ENCODE results near the gene ZBTB25. TPM values are rescaled to one million over a fixed set of nuclear protein-coding genes. Genes with fewer than 3 reads are reported as not detected.

The ZBTB25 gene
- total and polyA plus RNA-seq, 7 donors = 2.7 to 12.7 (median 10.8) TPM

- intact Hi-C loops (cut with DNase I) = no loop called here
- H3K27me3 ChIP-seq (ENCODE audit: insufficient read depth in 3 of 3, low read length in 2 of 3) = no peaks in the 10 kb centered on the region
- DNase-seq = no peak
- TF ChIP-seq, protein P1, sequence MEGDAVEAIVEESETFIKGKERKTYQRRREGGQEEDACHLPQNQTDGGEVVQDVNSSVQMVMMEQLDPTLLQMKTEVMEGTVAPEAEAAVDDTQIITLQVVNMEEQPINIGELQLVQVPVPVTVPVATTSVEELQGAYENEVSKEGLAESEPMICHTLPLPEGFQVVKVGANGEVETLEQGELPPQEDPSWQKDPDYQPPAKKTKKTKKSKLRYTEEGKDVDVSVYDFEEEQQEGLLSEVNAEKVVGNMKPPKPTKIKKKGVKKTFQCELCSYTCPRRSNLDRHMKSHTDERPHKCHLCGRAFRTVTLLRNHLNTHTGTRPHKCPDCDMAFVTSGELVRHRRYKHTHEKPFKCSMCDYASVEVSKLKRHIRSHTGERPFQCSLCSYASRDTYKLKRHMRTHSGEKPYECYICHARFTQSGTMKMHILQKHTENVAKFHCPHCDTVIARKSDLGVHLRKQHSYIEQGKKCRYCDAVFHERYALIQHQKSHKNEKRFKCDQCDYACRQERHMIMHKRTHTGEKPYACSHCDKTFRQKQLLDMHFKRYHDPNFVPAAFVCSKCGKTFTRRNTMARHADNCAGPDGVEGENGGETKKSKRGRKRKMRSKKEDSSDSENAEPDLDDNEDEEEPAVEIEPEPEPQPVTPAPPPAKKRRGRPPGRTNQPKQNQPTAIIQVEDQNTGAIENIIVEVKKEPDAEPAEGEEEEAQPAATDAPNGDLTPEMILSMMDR (IDR thresholded peaks at IDR 0.05) = no peak
- no peak for ATAC-seq
- H3K4me3 ChIP-seq = no peak overlapping the region
- H3K27ac ChIP-seq = no peak overlapping the region
- H3K36me3 ChIP-seq (ENCODE audit: insufficient read depth in 1 of 2, low read depth in 1 of 2) = no peaks in the 10 kb centered on the region
- peaks cover 42% of the 10 kb centered on the region for H3K4me1 ChIP-seq
- H3K9me3 ChIP-seq = no peaks in the 10 kb centered on the region
- WGBS, 3 donors = 23 to 36% (median 24%) methylated on average over 1 of the region's 1 CpG
Measured at GRCh38 chr14:64515053-64515452, 11.4 kb upstream of the ZBTB25 start.

DNA sequence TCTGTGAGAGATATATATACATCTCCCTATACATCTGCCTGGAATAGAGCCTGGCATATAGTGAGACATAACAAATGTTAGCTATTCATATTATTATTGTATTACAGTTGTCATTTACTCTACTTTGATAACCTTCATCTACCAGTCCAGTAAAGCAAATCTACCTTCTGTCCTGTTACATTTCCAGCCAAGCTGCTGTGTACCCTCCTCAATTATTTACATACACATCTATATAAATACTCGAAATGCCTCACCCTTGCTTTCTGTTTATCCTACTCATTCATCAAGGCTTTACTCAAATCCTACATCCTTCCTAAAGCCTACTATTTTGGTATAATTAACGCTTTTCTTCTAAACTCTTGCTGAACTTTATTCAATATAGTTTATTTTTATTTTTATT is 9.6 kb upstream of the ZBTB25 start:
- DNase-seq (no peak), ATAC-seq (no peak)
- Histone ChIP-seq H3K36me3 (ENCODE audit: insufficient read depth in 1 of 2, low read depth in 1 of 2) (no peaks in the 10 kb centered on the region), H3K9me3 (no peaks in the 10 kb centered on the region), H3K4me3 (no peak overlapping the region), H3K27me3 (ENCODE audit: insufficient read depth in 3 of 3, low read length in 2 of 3) (no peaks in the 10 kb centered on the region), H3K4me1 (peaks cover 44% of the 10 kb centered on the region), H3K27ac (no peak overlapping the region)
- WGBS, 3 donors = 94 to 95% (median 95%) methylated on average over 2 of the region's 2 CpGs
- intact Hi-C loops (cut with DNase I) = no loop called here
- TF ChIP-seq, protein P1 (IDR thresholded peaks at IDR 0.05) = no peak

DNA sequence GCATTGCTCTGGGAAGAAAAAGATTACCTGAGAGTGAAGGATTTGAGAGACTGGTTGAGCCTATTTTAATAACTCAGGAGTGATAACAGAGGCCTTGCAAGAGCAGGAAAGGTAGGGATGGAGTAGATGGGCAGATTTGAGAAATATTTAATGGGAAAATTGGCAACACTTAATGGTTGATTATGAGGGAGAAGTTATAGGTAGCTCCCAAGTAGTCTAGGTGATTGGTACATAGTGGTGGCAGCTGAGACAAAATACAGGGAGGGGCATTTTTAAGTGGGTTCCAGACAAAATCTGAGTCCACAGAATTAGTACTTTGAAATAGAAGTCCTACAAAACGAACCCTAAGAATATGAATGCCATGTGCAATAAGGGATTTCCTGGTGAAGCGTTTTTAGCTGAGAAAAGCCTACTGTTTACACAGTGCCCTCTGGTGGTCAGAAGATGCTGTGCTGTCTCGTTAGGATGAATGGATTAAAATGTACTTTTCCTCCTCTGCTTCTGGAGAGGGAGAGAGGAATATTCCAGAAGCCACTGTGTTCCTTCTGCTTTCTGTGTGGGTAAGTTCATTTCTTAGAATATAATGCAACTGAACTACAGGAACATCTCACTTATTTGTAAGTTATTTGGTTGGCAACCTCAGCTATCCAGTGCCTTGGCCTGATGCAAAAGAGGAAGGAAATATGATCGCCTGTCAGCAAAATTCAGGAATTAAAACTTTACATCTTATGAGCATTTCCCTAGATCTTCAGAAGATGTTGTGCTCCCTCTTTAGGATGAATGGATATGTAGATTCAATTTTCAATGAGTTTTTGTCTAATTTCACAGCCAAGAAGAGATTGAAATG is 7.4 kb upstream of the ZBTB25 start:
- H3K4me1 ChIP-seq = peaks cover 57% of the 10 kb centered on the region
- TF ChIP-seq, protein P1 (IDR thresholded peaks at IDR 0.05) = peak; percentile 91
- no peaks in the 10 kb centered on the region for H3K27me3 ChIP-seq (ENCODE audit: insufficient read depth in 3 of 3, low read length in 2 of 3)
- H3K36me3 ChIP-seq (ENCODE audit: insufficient read depth in 1 of 2, low read depth in 1 of 2) = no peaks in the 10 kb centered on the region
- H3K9me3 ChIP-seq = no peaks in the 10 kb centered on the region
- peak overlapping the region; percentile 48 for H3K27ac ChIP-seq
- ATAC-seq (peak; percentile 58 to 76 (median 70)), DNase-seq (peak in 1 of 2 donors; percentile 43)
- intact Hi-C loops (cut with DNase I) = no loop called here
- 19 to 21% (median 20%) methylated on average over 4 of the region's 4 CpGs for WGBS, 3 donors
- no peak overlapping the region for H3K4me3 ChIP-seq

DNA sequence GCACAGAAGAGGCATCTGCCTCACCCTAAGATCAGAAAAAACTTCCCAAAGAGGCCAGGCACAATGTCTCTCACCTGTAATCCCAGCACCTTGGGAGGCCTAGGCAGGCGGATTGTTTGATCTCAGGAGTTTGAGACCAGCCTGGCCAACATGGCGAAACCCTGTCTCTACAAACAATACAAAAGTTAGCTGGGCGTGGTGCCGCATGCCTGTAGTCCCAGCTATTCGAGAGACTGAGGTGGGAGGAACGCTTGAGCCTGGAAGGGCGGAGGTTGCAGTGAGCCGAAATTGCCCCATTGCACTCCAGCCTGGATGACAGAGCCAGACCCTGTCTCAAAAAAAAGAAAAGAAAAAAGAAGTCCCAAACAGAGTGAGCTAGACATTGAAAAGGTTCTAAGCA is 5.4 kb upstream of the ZBTB25 start:
- H3K4me1 ChIP-seq = peaks cover 62% of the 10 kb centered on the region

More for the DNA sequence above, 5.4 kb upstream of the ZBTB25 start:
- intact Hi-C loops (cut with DNase I) = loop anchor here in 1 of 2 donors (10.0 kb wide), 1 partner anchor 164 kb away; no protein-coding TSS in a partner anchor
- TF ChIP-seq, protein P1 (IDR thresholded peaks at IDR 0.05) = no peak
- H3K4me3 ChIP-seq = no peak overlapping the region
- no peaks in the 10 kb centered on the region for H3K9me3 ChIP-seq
- H3K27ac ChIP-seq = no peak overlapping the region
- H3K36me3 ChIP-seq (ENCODE audit: insufficient read depth in 1 of 2, low read depth in 1 of 2) = no peaks in the 10 kb centered on the region
- no peaks in the 10 kb centered on the region for H3K27me3 ChIP-seq (ENCODE audit: insufficient read depth in 3 of 3, low read length in 2 of 3)
- 89 to 91% (median 91%) methylated on average over 8 of the region's 8 CpGs for WGBS, 3 donors
- ATAC-seq (no peak), DNase-seq (no peak)

Data from psoas muscle (tissue), 8 donors.